H1 (cell line): ENCODE measurements around the gene ZNF214. TPM values are rescaled to one million over a fixed set of nuclear protein-coding genes. Genes with fewer than 3 reads are reported as not detected.

Experiments
- GABPA ChIP-seq: IDR thresholded peaks from 2 replicates; pipeline ENCODE4 v1.6.1; 2011; ENCODE audit warnings: mild to moderate bottlenecking, low read length, moderate library complexity, borderline replicate concordance; ENCODE audit not compliant: insufficient read depth
- KDM1A ChIP-seq: fragments of 200-600, 300-600 bp; sonication (generic); IDR thresholded peaks from 2 replicates; pipeline ENCODE4 v1.7.1; 2016; ENCODE audit warnings: mild to moderate bottlenecking, low read length, borderline replicate concordance
- RNF2 ChIP-seq: fragments of 200-900, 300-1000 bp; sonication (generic); IDR thresholded peaks from 2 replicates; pipeline ENCODE4 v1.7.1; 2016; ENCODE audit warnings: borderline replicate concordance, low read depth, mild to moderate bottlenecking, antibody characterized with exemption, low read length; ENCODE audit not compliant: poor library complexity, severe bottlenecking; ENCODE audit errors: missing control alignments
- SIX5 ChIP-seq: IDR thresholded peaks from 2 replicates; pipeline ENCODE4 v1.6.1; 2011; ENCODE audit warnings: mild to moderate bottlenecking, low read depth, low read length
- polyA plus RNA-seq, 7 experiments: library from polyadenylated mRNA; depleted of rRNA in 3 of 7; stranded (reverse) in 5 of 7; unstranded in 2 of 7; fragments of >200 nt in 5 of 7; fragments of 200-250 nt in 2 of 7; gene quantifications; 1 replicate in 5 of 7; 2 replicates in 1 of 7; 4 replicates in 1 of 7; pipeline versions ENCODE4 v1.2.1 to v1.2.3, GENCODE V29; 2011 to 2013; ENCODE audit warnings: missing spikeins in 2 of 7, mixed read lengths in 2 of 7
- total RNA-seq: library from RNA; stranded (reverse); fragmentation: NEBNext Ultra II Directional; extraction: Animal tissue kit (Norgen Biotek cat#: 25700); gene quantifications from 2 replicates; pipeline ENCODE4 v1.2.1, GENCODE V29; 2021

The ZNF214 gene
- total and polyA plus RNA-seq, 2 of the 8 experiments (the other 6 are each of a cell fraction or from before 2014, with no cell fraction given), result 0.80 to 3.2 TPM

DNA sequence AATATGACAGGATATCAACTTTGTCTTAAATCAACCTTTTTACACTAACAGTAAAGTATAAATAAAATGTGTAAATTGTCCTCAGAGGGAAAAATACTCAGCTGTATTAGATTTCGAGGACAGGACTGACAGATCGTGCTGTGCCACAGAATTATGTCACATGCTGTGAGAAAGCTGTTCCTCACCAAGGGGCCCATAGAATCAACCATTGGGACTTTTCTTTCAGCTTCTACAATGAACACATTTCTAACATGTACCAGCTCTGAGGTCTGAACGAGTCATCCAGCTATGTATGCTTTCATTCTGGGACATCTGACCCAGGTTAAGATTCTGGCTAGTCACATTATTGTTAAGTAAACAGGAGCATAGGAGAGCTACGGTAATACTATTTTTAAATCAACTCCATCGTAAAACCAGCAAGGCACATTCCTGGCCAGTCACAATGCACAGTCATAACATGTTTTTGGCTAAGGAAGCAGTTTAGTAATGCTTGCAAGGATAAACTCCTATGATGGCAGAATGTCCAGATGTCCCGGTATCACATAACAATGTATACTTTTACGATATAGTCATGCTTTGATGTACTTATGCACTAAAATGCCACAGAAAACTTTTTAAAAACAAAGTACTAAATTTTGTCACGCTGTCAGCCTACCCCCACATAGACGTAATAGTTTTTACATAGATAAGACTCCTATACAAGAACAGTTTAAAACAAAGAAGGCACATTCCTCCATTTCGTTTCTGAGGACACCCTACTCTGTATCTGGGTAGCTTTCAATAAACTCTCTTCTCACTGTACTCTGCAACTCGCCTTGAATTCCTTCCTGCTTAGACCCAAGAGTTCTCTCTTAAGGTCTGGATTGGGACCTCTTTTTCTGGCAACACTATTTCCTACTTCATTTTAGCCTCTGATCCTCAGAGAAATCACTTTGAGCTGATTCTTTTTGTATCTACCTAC, 27.4 kb downstream of the ZNF214 start (continued):
- no peak for TF ChIP-seq RNF2
- no peak for TF ChIP-seq GABPA
- TF ChIP-seq KDM1A, result no peak
- TF ChIP-seq SIX5, result no peak
- TF ChIP-seq, all 59 proteins: peak for 0
